HG03565 (cell line): ENCODE measurements around the gene SPSB1.

Experiments
- ATAC-seq: cut with Tn5 transposase; IDR thresholded peaks from one replicate; pipeline ENCODE4 v1.9.1; 2021; ENCODE audit warnings: mild to moderate bottlenecking, moderate library complexity; ENCODE audit not compliant: unreplicated experiment

Gene SPSB1

GRCh38 chr1:9278585-9279153 lies 14.0 kb upstream of the SPSB1 start:
- no peak for ATAC-seq

GRCh38 chr1:9279172-9279840 lies 13.4 kb upstream of the SPSB1 start:
- ATAC-seq: no peak

- no peak for ATAC-seq
Observed at GRCh38 chr1:9280015-9280860, 12.5 kb upstream of the SPSB1 start.

- no peak for ATAC-seq
Observed at GRCh38 chr1:9281071-9281827, 11.4 kb upstream of the SPSB1 start.

- ATAC-seq: no peak
Observed at GRCh38 chr1:9281908-9282695, 10.6 kb upstream of the SPSB1 start.

- no peak for ATAC-seq
Observed at GRCh38 chr1:9282696-9282955, 10.1 kb upstream of the SPSB1 start.

- ATAC-seq: no peak
Observed at GRCh38 chr1:9284061-9284460, 8.6 kb upstream of the SPSB1 start.

GRCh38 chr1:9286556-9286955 lies 6.1 kb upstream of the SPSB1 start:
- no peak for ATAC-seq

GRCh38 chr1:9289090-9289534 lies 3.6 kb upstream of the SPSB1 start:
- no peak for ATAC-seq

GRCh38 chr1:9289711-9290485 lies 2.8 kb upstream of the SPSB1 start:
- no peak for ATAC-seq

- ATAC-seq: no peak
Observed at GRCh38 chr1:9291914-9292360, 757 bp upstream of the SPSB1 start.

GRCh38 chr1:9293241-9293532 lies 493 bp downstream of the SPSB1 start:
- no peak for ATAC-seq

- no peak for ATAC-seq
Observed at GRCh38 chr1:9293533-9294404, 1.1 kb downstream of the SPSB1 start.

GRCh38 chr1:9294405-9294773 lies 1.7 kb downstream of the SPSB1 start:
- no peak for ATAC-seq

- no peak for ATAC-seq
Observed at GRCh38 chr1:9294910-9295636, 2.4 kb downstream of the SPSB1 start.

GRCh38 chr1:9295884-9296283 lies 3.2 kb downstream of the SPSB1 start:
- ATAC-seq: no peak

- no peak for ATAC-seq
Observed at GRCh38 chr1:9296850-9297249, 4.2 kb downstream of the SPSB1 start.

GRCh38 chr1:9297831-9298230 lies 5.1 kb downstream of the SPSB1 start:
- no peak for ATAC-seq

- no peak for ATAC-seq
Observed at GRCh38 chr1:9298282-9298681, 5.6 kb downstream of the SPSB1 start.
